ENCODE results near the gene ALDOA. TPM values are rescaled to one million over a fixed set of nuclear protein-coding genes. Genes with fewer than 3 reads are reported as not detected.

ALDOA gene
- total and polyA plus RNA-seq, 4 donors, result 265 to 1,371 (median 962) TPM

- no peak for TF ChIP-seq CTCF (IDR thresholded peaks at IDR 0.05; ENCODE audit: control extremely low read depth, extremely low read depth)
- H3K4me3 ChIP-seq, result no peak overlapping the region
- H3K27me3 ChIP-seq (ENCODE audit: control insufficient read depth in 3 of 3, insufficient read depth in 3 of 3, low read length in 2 of 3), result no peaks in the 10 kb centered on the region
- 79 to 84% methylated on average over 6 of the region's 6 CpGs for WGBS, 2 donors
- peaks cover 7 to 34% (median 30%) of the 10 kb centered on the region in 4 donors for H3K36me3 ChIP-seq (ENCODE audit: control insufficient read depth in 4 of 4, insufficient read depth in 4 of 4, low read length in 4 of 4)
- H3K9me3 ChIP-seq (ENCODE audit: control insufficient read depth in 4 of 4, insufficient read depth in 3 of 4, low read length in 3 of 4), result no peaks in the 10 kb centered on the region
- DNase-seq (no peak), ATAC-seq (ENCODE audit: insufficient read depth, low FRiP score) (no peak)
- H3K27ac ChIP-seq (ENCODE audit: low read depth in 1 of 2, low read length in 1 of 2), result no peak overlapping the region
- H3K4me1 ChIP-seq (ENCODE audit: control insufficient read depth in 5 of 5, insufficient read depth in 5 of 5, low read length in 5 of 5), result peaks cover 4 to 20% (median 8%) of the 10 kb centered on the region in 5 donors
- no peak overlapping the region for H3K9ac ChIP-seq (ENCODE audit: insufficient read depth in 1 of 2, low read length in 2 of 2)
These were observed 12.1 kb downstream of the ALDOA start for GRCh38 chr16:30077656-30078055.

- peaks cover 4 to 20% (median 8%) of the 10 kb centered on the region in 5 donors for H3K4me1 ChIP-seq (ENCODE audit: control insufficient read depth in 5 of 5, insufficient read depth in 5 of 5, low read length in 5 of 5)
- TF ChIP-seq CTCF (IDR thresholded peaks at IDR 0.05; ENCODE audit: control extremely low read depth, extremely low read depth), result no peak
- no peaks in the 10 kb centered on the region for H3K9me3 ChIP-seq (ENCODE audit: control insufficient read depth in 4 of 4, insufficient read depth in 3 of 4, low read length in 3 of 4)
- H3K27ac ChIP-seq (ENCODE audit: low read depth in 1 of 2, low read length in 1 of 2), result no peak overlapping the region
- H3K4me3 ChIP-seq, result no peak overlapping the region
- 93 to 95% methylated on average over 7 of the region's 7 CpGs for WGBS, 2 donors
- no peak overlapping the region for H3K9ac ChIP-seq (ENCODE audit: insufficient read depth in 1 of 2, low read length in 2 of 2)
- DNase-seq (no peak), ATAC-seq (ENCODE audit: insufficient read depth, low FRiP score) (no peak)
- no peaks in the 10 kb centered on the region for H3K27me3 ChIP-seq (ENCODE audit: control insufficient read depth in 3 of 3, insufficient read depth in 3 of 3, low read length in 2 of 3)
- peaks cover 12 to 45% (median 37%) of the 10 kb centered on the region in 4 donors for H3K36me3 ChIP-seq (ENCODE audit: control insufficient read depth in 4 of 4, insufficient read depth in 4 of 4, low read length in 4 of 4)
These were observed 13.2 kb downstream of the ALDOA start for GRCh38 chr16:30078744-30079143.

GRCh38 chr16:30079480-30079879 is 13.9 kb downstream of the ALDOA start:
- no peak overlapping the region for H3K9ac ChIP-seq (ENCODE audit: insufficient read depth in 1 of 2, low read length in 2 of 2)
- DNase-seq, result no peak
- no peak overlapping the region for H3K4me3 ChIP-seq
- no peaks in the 10 kb centered on the region for H3K9me3 ChIP-seq (ENCODE audit: control insufficient read depth in 4 of 4, insufficient read depth in 3 of 4, low read length in 3 of 4)
- TF ChIP-seq CTCF (IDR thresholded peaks at IDR 0.05; ENCODE audit: control extremely low read depth, extremely low read depth), result no peak
- no peak overlapping the region for H3K27ac ChIP-seq (ENCODE audit: low read depth in 1 of 2, low read length in 1 of 2)
- ATAC-seq (ENCODE audit: insufficient read depth, low FRiP score), result no peak
- 92 to 96% methylated on average over 7 of the region's 7 CpGs for WGBS, 2 donors
- H3K27me3 ChIP-seq (ENCODE audit: control insufficient read depth in 3 of 3, insufficient read depth in 3 of 3, low read length in 2 of 3), result no peaks in the 10 kb centered on the region
- H3K36me3 ChIP-seq (ENCODE audit: control insufficient read depth in 4 of 4, insufficient read depth in 4 of 4, low read length in 4 of 4), result peaks cover 17 to 52% (median 42%) of the 10 kb centered on the region in 4 donors
- H3K4me1 ChIP-seq (ENCODE audit: control insufficient read depth in 5 of 5, insufficient read depth in 5 of 5, low read length in 5 of 5), result peaks cover 4 to 20% (median 8%) of the 10 kb centered on the region in 5 donors

- no peaks in the 10 kb centered on the region for H3K9me3 ChIP-seq (ENCODE audit: control insufficient read depth in 4 of 4, insufficient read depth in 3 of 4, low read length in 3 of 4)
- 86 to 89% methylated on average over 20 of the region's 20 CpGs for WGBS, 2 donors
These were observed 17.1 kb downstream of the ALDOA start for GRCh38 chr16:30082545-30083090.

More at GRCh38 chr16:30082545-30083090, 17.1 kb downstream of the ALDOA start:
- Histone ChIP-seq H3K4me3 (no peak overlapping the region), H3K36me3 (ENCODE audit: control insufficient read depth in 4 of 4, insufficient read depth in 4 of 4, low read length in 4 of 4) (peaks cover 21 to 67% (median 39%) of the 10 kb centered on the region in 4 donors), H3K9ac (ENCODE audit: insufficient read depth in 1 of 2, low read length in 2 of 2) (no peak overlapping the region), H3K4me1 (ENCODE audit: control insufficient read depth in 5 of 5, insufficient read depth in 5 of 5, low read length in 5 of 5) (peaks cover 0 to 2% (median 0%) of the 10 kb centered on the region in 5 donors), H3K27ac (ENCODE audit: low read depth in 1 of 2, low read length in 1 of 2) (no peak overlapping the region), H3K27me3 (ENCODE audit: control insufficient read depth in 3 of 3, insufficient read depth in 3 of 3, low read length in 2 of 3) (no peaks in the 10 kb centered on the region)
- TF ChIP-seq CTCF (IDR thresholded peaks at IDR 0.05; ENCODE audit: control extremely low read depth, extremely low read depth), result no peak
- DNase-seq, result no peak
- no peak for ATAC-seq (ENCODE audit: insufficient read depth, low FRiP score)
